Endometrial microvascular endothelial cells (primary cell): ENCODE results near the gene TRIM3. TPM values are rescaled to one million over a fixed set of nuclear protein-coding genes. Genes with fewer than 3 reads are reported as not detected.

ENCODE experiments used
- in situ Hi-C: cut with HindIII; loops from 2 replicates; pipeline ENCODE4 v1.10.0; 2017; ENCODE audit warnings: low sequenced_read_pairs, low pct_unique_long_range_greater_than_20kb; ENCODE audit errors: inconsistent ontology term
- total RNA-seq: library from RNA; depleted of rRNA; stranded (reverse); fragments of >200 nt; gene quantifications from one replicate; pipeline ENCODE4 v1.2.3, GENCODE V29; 2015; ENCODE audit errors: inconsistent ontology term

TRIM3 gene
- total RNA-seq, 1 donor from 2014 or later, result 60.0 TPM

DNA sequence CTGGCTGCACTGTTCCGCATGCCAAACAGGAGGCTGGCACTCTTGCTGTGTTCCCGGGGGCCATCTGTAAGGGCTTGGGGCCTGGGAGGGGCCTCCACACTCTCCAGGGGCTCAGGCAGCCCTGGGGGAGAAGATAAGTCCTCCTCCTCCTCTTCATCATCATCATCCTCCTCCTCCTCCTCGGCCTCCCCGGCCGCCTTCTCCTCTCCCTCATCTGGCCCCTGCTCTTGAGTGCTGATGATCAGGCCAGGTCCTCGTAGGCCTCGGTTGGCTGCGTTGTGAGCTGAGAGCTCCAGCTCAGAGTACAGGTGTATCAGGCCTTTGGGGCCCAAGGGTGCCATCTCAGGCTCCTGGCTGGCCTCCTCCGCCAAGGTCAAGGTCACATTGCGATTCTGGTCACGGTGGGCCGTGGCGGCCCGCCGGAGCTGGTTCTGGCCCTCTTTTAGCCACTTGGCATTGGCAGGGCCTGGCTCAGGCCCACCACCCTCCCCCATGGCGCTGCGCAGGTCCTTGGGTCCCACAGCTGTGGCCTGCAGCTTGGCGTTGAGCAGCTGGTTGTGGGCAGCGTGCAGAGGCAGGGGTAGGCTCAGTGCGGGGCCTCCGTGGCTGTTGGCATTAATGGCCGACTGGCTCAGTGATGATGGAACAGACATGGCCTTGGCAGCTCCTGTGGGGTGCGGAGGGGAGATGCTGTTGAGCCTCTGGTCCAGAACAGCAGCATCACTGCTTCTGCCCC, 62.9 kb downstream of the TRIM3 start:
- in situ Hi-C loops, result loop anchor here (25.0 kb wide), 1 partner anchor 201 kb away; the partner anchor contains the start of genes ILK, RRP8, TAF10 and TPP1

- in situ Hi-C loops, result loop anchor here (25.0 kb wide), 1 partner anchor 206 kb away; the partner anchor contains the start of genes ILK, RRP8, TAF10 and TPP1
Observed at GRCh38 chr11:6406370-6406769, 67.4 kb downstream of the TRIM3 start.

DNA sequence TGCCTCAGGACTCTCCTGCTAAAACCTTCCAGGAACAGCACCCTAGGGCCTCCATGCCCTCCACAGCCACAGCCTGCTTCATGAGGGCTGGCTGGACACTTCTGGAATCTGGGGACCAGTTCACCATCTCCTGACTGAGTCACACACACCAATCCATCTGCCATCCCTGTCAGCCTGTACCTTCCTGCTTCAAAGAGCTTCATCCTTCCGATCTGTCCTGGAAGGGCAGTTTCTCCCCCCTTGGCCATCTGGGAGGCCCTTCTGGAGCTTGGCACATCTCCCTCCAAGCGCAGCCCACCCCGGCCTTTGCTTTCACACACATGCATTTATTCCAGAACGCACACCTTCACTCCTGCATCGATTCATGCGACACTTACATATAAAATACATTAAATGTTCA, 67.9 kb downstream of the TRIM3 start:
- in situ Hi-C loops, result loop anchor here (25.0 kb wide), 1 partner anchor 206 kb away; the partner anchor contains the start of genes ILK, RRP8, TAF10 and TPP1

DNA sequence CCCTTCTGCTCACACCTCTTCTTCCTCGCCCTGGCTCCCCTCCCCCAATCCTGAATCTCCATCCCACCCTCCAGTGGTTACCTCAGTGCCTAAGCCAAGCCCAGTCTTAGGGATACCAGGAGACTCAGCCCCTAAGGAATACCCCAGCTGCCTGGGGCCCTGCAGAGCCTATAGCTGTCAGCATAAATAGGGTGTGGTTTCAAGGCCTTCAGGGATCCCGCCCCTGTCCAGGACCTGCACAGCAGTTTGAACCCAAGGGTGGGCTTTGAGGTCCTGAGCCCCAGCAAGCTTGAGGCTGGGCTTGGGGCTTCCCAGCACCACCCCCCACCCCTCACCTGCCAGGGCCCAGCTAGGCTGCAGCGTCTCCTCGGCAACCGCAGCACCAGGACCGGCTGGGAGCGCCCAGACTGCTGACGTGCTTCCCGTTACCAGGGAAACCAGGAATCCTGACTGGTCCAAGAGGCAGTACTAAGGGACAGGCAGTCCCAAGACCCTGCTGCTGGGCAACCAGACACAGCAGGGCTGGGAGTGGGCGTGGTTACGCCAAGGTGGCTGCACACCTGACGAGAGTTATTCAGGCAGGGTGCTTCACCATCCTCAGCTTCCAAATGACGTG, 68.6 kb downstream of the TRIM3 start:
- in situ Hi-C loops, result loop anchor here (25.0 kb wide), 1 partner anchor 207 kb away; the partner anchor contains the start of genes ILK, RRP8, TAF10 and TPP1

- in situ Hi-C loops, result loop anchor here (25.0 kb wide), 1 partner anchor 208 kb away; the partner anchor contains the start of genes ILK, RRP8, TAF10 and TPP1
Observed at GRCh38 chr11:6404342-6405051, 69.2 kb downstream of the TRIM3 start.

DNA sequence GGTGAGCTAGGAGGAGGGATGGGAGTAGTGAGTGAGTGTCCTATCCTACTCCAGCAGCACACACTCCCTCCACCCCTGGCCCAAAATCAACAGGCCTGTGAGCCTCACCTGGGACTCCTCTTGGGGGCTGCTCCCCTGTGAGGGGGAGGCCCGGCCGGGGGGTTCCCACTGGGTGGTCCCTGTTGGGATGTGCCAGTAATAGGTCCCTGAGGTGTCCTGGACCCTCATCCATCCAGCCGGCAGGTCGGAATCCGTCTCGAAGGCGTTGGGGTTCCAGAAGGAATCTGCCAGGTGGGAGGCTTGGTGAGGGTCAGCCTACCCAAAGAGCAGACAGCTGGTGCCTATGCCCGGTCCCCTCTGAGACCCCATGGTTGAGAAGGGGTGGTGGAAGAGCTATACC, 70.2 kb downstream of the TRIM3 start:
- in situ Hi-C loops, result loop anchor here (25.0 kb wide), 1 partner anchor 209 kb away; the partner anchor contains the start of genes ILK, RRP8, TAF10 and TPP1

- in situ Hi-C loops, result loop anchor here (25.0 kb wide), 1 partner anchor 210 kb away; the partner anchor contains the start of genes ILK, RRP8, TAF10 and TPP1
Observed at GRCh38 chr11:6402561-6402981, 71.2 kb downstream of the TRIM3 start.

DNA sequence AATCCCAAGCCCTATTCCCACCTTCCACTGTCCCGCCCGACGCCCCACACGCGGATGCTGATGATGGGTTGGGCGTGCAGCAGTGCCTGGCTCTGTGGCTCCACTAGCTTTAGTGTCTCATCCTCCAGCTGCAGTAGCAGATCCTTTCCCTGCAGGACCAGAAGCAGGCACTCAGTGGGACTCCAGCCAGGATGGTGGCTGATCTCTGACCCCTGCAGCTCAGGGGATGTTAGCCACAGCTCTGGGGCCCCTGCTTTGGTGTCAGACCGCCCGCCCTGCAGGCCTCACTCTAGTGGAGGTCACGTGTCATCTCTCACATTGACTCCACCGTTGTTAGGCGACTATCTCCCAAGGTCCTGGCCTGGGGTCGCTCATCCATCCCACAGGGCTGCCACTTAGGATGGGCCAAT, 71.7 kb downstream of the TRIM3 start:
- in situ Hi-C loops, result loop anchor here (25.0 kb wide), 1 partner anchor 210 kb away; the partner anchor contains the start of genes ILK, RRP8, TAF10 and TPP1

- in situ Hi-C loops, result loop anchor here (25.0 kb wide), 1 partner anchor 211 kb away; the partner anchor contains the start of genes ILK, RRP8, TAF10 and TPP1
Observed at GRCh38 chr11:6401464-6401863, 72.3 kb downstream of the TRIM3 start.

DNA sequence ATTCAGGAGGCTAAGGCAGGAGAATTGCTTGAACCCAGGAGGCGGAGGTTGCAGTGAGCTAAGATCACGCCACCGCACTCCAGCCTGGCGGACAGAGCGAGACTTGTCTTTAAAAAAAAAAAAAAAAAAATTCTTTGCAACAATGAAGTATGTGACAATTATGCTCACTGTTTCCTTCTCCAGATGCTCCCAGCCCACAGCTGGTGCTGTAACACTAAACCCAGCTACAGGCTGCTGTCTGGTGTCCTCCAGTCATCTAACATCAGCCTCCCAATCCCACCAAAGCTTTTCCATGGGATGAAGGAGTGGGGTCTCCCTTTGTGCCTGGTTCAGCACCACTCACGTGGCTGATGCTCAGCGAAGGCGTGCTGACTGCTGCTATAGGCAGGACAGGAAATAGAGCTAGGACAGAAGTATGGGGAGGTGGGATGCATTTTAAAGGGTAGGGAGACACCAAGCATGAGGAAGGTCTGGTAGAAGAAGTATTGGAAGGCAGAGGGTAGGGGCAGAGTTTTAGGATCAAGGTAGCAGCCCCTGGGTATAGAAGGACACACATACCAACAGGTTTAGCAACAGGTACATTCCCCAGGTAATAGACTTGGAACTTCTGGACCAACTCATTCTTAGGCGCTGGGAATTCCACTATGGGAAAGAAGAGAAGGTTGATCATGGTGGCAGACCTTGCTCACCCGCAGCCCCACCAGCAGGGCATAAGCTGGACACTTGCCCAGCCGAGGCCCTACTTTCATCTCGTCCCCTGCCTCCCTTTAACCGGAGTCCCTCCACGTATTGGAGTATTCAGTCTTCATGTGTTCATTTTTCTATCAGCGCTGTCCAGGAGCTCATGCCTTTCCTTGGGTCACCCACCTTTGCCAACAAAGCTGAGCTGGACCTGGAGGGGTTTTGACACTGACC, 73.1 kb downstream of the TRIM3 start:
- in situ Hi-C loops, result loop anchor here (25.0 kb wide), 1 partner anchor 212 kb away; the partner anchor contains the start of genes ILK, RRP8, TAF10 and TPP1

Other genes with a start within 250 kb of the TRIM3 start
- 12.5 TPM for gene FHIP1B, start 239.3 kb downstream of the TRIM3 start, total RNA-seq
- gene CNGA4, start 234.9 kb downstream of the TRIM3 start, total RNA-seq, result not detected
- not detected for gene CCKBR, start 214.1 kb downstream of the TRIM3 start, total RNA-seq
- gene CAVIN3, start 153.4 kb downstream of the TRIM3 start, total RNA-seq, result 369 TPM
- gene SMPD1, start 83.5 kb downstream of the TRIM3 start, total RNA-seq, result 83.9 TPM
- gene APBB1, start 54.8 kb downstream of the TRIM3 start, total RNA-seq, result 52.8 TPM
- not detected for gene HPX, start 33.0 kb downstream of the TRIM3 start, total RNA-seq
- gene ARFIP2, start 7.4 kb upstream of the TRIM3 start, total RNA-seq, result 51.8 TPM
- 24.4 TPM for gene TIMM10B, start 7.6 kb upstream of the TRIM3 start, total RNA-seq
- gene DNHD1, start 23.3 kb upstream of the TRIM3 start, total RNA-seq, result 2.2 TPM
- gene RRP8, start 129.7 kb upstream of the TRIM3 start, total RNA-seq, result 35.8 TPM
- gene ILK, start 129.8 kb upstream of the TRIM3 start, total RNA-seq, result 247 TPM
- 41.9 TPM for gene TAF10, start 138.3 kb upstream of the TRIM3 start, total RNA-seq
- 100.0 TPM for gene TPP1, start 145.5 kb upstream of the TRIM3 start, total RNA-seq
- gene DCHS1, start 181.9 kb upstream of the TRIM3 start, total RNA-seq, result 48.7 TPM
- 114 TPM for gene MRPL17, start 209.4 kb upstream of the TRIM3 start, total RNA-seq